ENCODE data around the gene MAEL. TPM values are rescaled to one million over a fixed set of nuclear protein-coding genes. Genes with fewer than 3 reads are reported as not detected.

Gene MAEL
- polyA plus RNA-seq, 1 of the 3 experiments (the other 2 are of a cell fraction): not detected

DNA sequence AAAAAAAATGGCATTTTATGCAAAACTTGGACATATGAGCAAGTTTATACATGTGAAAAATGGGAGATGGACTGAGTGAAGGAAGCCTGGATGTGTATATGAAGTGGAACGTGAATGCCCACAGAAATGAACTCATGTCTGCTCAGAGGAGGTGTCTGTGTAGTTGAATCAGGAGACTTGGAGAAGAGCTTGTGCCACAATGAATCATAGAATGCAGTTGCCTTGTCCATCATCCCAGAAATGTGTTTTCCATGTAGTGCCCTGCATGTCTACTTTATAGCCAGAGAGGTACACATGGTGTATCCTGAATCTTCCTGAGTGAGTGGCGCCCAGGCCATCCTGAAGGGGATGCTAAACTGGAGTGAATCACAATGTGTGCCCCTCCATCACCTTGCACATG lies 11.1 kb upstream of the MAEL start (continued):
- TF ChIP-seq FOXM1 (IDR thresholded peaks at IDR 0.05; ENCODE audit: low read depth): no peak

GRCh38 chr1:166978821-166979220 lies 10.3 kb upstream of the MAEL start:
- no peak for DNase-seq
- ChIA-PET POLR2A (no interaction called here), CTCF (interaction anchor here (2.3 to 2.9 kb wide), 2 partner anchors 69 to 80 kb away, joined by 9 to 10 read pairs; no protein-coding TSS in a partner anchor)
- H3F3A ChIP-seq (replicated peaks; ENCODE audit: insufficient read depth): no peaks in the 10 kb centered on the region
- H3K9me3 ChIP-seq: no peaks in the 10 kb centered on the region
- H3K4me2 ChIP-seq: no peak overlapping the region
- H3K36me3 ChIP-seq (replicated peaks in 1 of 2; ENCODE audit: control insufficient read depth in 1 of 2, insufficient read depth in 2 of 2, low read length in 1 of 2): no peaks in the 10 kb centered on the region
- H3K4me3 ChIP-seq (ENCODE audit: low read depth in 2 of 2, low read length in 1 of 2): no peak overlapping the region
- no peak overlapping the region for H3K9ac ChIP-seq
- WGBS (ENCODE audit: low lambda C conversion rate): 5% methylated on average over 1 of the region's 1 CpG
- no peaks in the 10 kb centered on the region for H4K20me1 ChIP-seq (ENCODE audit: insufficient read depth)
- no peak for TF ChIP-seq TEAD4 (IDR thresholded peaks at IDR 0.05; ENCODE audit: borderline replicate concordance, insufficient read depth)
- no peaks in the 10 kb centered on the region for H3K9me2 ChIP-seq
- H3K27ac ChIP-seq (ENCODE audit: low read depth in 2 of 2, low read length in 1 of 2): no peak overlapping the region
- peaks cover 29% of the 10 kb centered on the region for H3K27me3 ChIP-seq (ENCODE audit: insufficient read depth)
- H3K4me1 ChIP-seq (ENCODE audit: control insufficient read depth in 1 of 2, insufficient read depth in 2 of 2, low read depth in 1 of 2, low read length in 1 of 2): peaks cover 0 to 7% of the 10 kb centered on the region in 2 experiments; a peak in 1 of 4 replicates
- no peak overlapping the region for H2AFZ ChIP-seq (ENCODE audit: low read depth)
- H3K79me2 ChIP-seq (ENCODE audit: insufficient read depth): no peaks in the 10 kb centered on the region

DNA sequence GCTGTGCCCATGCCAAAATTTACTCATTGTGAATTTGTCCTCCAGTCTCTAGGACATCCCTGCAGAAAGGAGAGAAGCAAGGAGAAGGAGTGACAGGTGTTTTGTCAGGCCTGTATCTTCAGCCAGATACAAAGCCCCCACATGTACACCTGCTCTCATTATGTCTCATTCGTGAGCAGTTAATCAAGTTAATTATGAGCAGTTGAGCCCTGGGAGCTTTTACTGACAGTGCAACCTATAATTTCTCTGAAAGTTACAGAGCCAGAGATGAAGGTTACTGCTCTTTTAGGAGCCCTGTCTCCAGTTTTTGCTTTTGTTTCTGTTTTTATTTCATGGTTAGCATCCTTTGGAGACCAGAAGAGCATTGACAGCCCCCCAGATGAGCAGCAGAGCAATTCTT lies 8.7 kb upstream of the MAEL start:
- TF ChIP-seq YY1 (IDR thresholded peaks at IDR 0.05; ENCODE audit: low read depth) (no peak), JUND (IDR thresholded peaks at IDR 0.05) (no peak)
- Histone ChIP-seq H3K9ac (no peak overlapping the region), H3K4me3 (ENCODE audit: low read depth in 2 of 2, low read length in 1 of 2) (no peak overlapping the region), H3K36me3 (replicated peaks in 1 of 2; ENCODE audit: control insufficient read depth in 1 of 2, insufficient read depth in 2 of 2, low read length in 1 of 2) (no peaks in the 10 kb centered on the region), H3K9me2 (no peaks in the 10 kb centered on the region), H3K27me3 (ENCODE audit: insufficient read depth) (peaks cover 22% of the 10 kb centered on the region), H3F3A (replicated peaks; ENCODE audit: insufficient read depth) (no peaks in the 10 kb centered on the region), H3K4me1 (ENCODE audit: control insufficient read depth in 1 of 2, insufficient read depth in 2 of 2, low read depth in 1 of 2, low read length in 1 of 2) (peaks cover 0 to 2% of the 10 kb centered on the region in 2 experiments; a peak in 1 of 4 replicates), H3K4me2 (no peak overlapping the region), H2AFZ (ENCODE audit: low read depth) (no peak overlapping the region), H3K9me3 (no peaks in the 10 kb centered on the region), H4K20me1 (ENCODE audit: insufficient read depth) (no peaks in the 10 kb centered on the region), H3K79me2 (ENCODE audit: insufficient read depth) (no peaks in the 10 kb centered on the region), H3K27ac (ENCODE audit: low read depth in 2 of 2, low read length in 1 of 2) (no peak overlapping the region)
- WGBS (ENCODE audit: low lambda C conversion rate): 0% methylated on average over 1 of the region's 1 CpG
- ChIA-PET POLR2A (no interaction called here), CTCF (interaction anchor here (1.0 to 2.9 kb wide), 3 partner anchors 13 to 79 kb away, joined by 4 to 10 read pairs (median 9); no protein-coding TSS in a partner anchor)
- no peak for DNase-seq

DNA sequence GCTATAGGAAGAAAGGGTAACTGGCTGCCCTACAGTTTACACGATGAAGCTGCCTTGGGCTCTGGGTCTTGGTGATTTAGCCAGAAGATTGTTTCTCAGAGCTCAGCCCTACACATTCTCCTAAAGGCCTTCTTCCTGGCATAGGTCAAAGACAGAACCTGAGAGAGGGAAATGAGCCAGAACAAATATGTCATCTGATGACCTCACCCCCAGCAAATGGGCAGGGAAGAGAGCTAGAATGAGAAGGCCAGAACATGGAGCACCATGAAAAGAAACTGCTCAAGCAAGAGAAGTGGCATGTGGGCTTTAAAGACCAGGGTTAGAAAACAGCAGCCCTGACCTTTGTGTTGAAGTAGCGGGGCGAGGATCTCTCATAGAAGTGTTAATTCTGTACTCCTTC lies 8.3 kb upstream of the MAEL start:
- no peak overlapping the region for H2AFZ ChIP-seq (ENCODE audit: low read depth)
- H3K9me3 ChIP-seq: no peaks in the 10 kb centered on the region
- no peak overlapping the region for H3K4me2 ChIP-seq
- no peak overlapping the region for H3K4me3 ChIP-seq (ENCODE audit: low read depth in 2 of 2, low read length in 1 of 2)
- H3K36me3 ChIP-seq (replicated peaks in 1 of 2; ENCODE audit: control insufficient read depth in 1 of 2, insufficient read depth in 2 of 2, low read length in 1 of 2): no peaks in the 10 kb centered on the region
- no peak overlapping the region for H3K27ac ChIP-seq (ENCODE audit: low read depth in 2 of 2, low read length in 1 of 2)
- POLR2A ChIA-PET: no interaction called here
- TF ChIP-seq PBX3 (IDR thresholded peaks at IDR 0.05) (no peak), ELF1 (IDR thresholded peaks at IDR 0.05) (no peak)
- no peak for DNase-seq
- H3K4me1 ChIP-seq (ENCODE audit: control insufficient read depth in 1 of 2, insufficient read depth in 2 of 2, low read depth in 1 of 2, low read length in 1 of 2): peaks cover 0 to under 1% of the 10 kb centered on the region in 2 experiments; a peak in 1 of 4 replicates
- peaks cover 22% of the 10 kb centered on the region for H3K27me3 ChIP-seq (ENCODE audit: insufficient read depth)
- WGBS (ENCODE audit: low lambda C conversion rate): 25% methylated on average over 3 of the region's 3 CpGs
- no peak overlapping the region for H3K9ac ChIP-seq
- no peaks in the 10 kb centered on the region for H3K79me2 ChIP-seq (ENCODE audit: insufficient read depth)
- CTCF ChIA-PET: interaction anchor here (2.3 to 2.9 kb wide), 2 partner anchors 71 to 78 kb away, joined by 9 to 10 read pairs; no protein-coding TSS in a partner anchor
- no peaks in the 10 kb centered on the region for H3K9me2 ChIP-seq
- H3F3A ChIP-seq (replicated peaks; ENCODE audit: insufficient read depth): no peaks in the 10 kb centered on the region
- no peaks in the 10 kb centered on the region for H4K20me1 ChIP-seq (ENCODE audit: insufficient read depth)

All from SK-N-SH (cell line).